Hippocampal formation (tissue), 2 donors: ENCODE data around the gene TRMT2A.

Experiments used
- DNase-seq, 2 donors: peaks; one replicate each; lab custom pipeline; 2025; lab: John Stamatoyannopoulos, UW

TRMT2A gene

DNA sequence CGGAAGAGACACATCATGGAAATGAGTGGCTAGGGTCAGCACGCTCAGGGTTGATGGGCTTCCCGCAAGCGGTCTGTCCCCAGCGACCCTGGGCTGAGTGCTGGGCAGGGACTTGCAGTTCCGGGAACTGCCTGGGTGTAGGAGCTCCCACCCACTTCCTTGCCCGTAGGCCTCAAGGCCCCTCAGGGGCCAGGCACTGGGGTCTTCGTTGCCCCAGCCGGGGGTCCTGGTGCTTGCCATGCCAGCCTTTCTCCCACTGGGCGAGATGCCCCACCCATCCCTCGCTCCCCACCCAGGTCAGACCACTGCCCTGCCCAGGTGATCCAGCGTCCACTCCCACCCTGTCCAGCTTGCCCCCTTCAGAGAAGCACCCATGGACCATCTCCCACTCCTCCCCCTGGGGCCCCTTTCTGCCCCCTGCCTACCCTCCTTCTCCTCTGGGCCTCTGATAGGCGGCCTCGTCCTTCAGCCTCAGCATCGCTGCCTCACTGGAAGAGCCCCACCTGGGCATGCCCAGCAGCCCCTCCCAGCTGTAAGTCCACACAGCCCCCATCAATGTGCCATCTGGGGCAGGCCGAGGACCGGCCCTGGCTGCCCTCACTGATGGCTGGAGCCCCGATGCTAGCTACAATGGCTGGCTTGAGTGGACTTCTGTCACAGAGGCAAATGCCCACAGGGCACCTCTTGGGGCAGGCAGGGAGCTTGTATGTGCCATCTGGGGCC, 54.8 kb downstream of the TRMT2A start:
- DNase-seq: no peak
